GM19351 (cell line): ENCODE results near the gene DEFB132.
"Not testable (repeated sequence)": the region's sequence is repeated elsewhere in the genome, so short reads cannot be mapped to it uniquely, and the experiment has no call there.

Experiments used
- ATAC-seq: cut with Tn5 transposase; IDR thresholded peaks from one replicate; pipeline ENCODE4 v1.9.1; 2021; ENCODE audit warnings: mild to moderate bottlenecking, moderate library complexity; ENCODE audit not compliant: unreplicated experiment

Gene DEFB132

GRCh38 chr20:257419-257818 is at the start of gene DEFB132:
Gene DEFB132, plus strand, starts transcription at chr20:257724. Its CDS starts 55 bp downstream, at chr20:257779.
- ATAC-seq: no peak

- peak; percentile 86 for ATAC-seq
These were observed 48.5 kb upstream of the DEFB132 start for GRCh38 chr20:208942-209566.

- ATAC-seq: no peak
These were observed 46.6 kb upstream of the DEFB132 start for GRCh38 chr20:210809-211502.

GRCh38 chr20:214383-214782 is 43.1 kb upstream of the DEFB132 start:
- ATAC-seq: no peak

- no peak for ATAC-seq
These were observed 41.7 kb upstream of the DEFB132 start for GRCh38 chr20:215796-216195.

GRCh38 chr20:217266-217665 is 40.3 kb upstream of the DEFB132 start:
- no peak for ATAC-seq

- no peak for ATAC-seq
These were observed 38.0 kb upstream of the DEFB132 start for GRCh38 chr20:219290-220115.

GRCh38 chr20:221258-221830 is 36.2 kb upstream of the DEFB132 start:
- ATAC-seq: no peak

GRCh38 chr20:225879-226278 is 31.6 kb upstream of the DEFB132 start:
- not testable (repeated sequence) for ATAC-seq

- no peak for ATAC-seq
These were observed 30.6 kb upstream of the DEFB132 start, which contains the start of gene DEFB129 for GRCh38 chr20:226958-227357. Gene DEFB129, plus strand, starts transcription at chr20:227258. Its CDS starts 31 bp downstream, at chr20:227289.

- ATAC-seq: no peak
These were observed 30.0 kb upstream of the DEFB132 start for GRCh38 chr20:227439-228105.

- ATAC-seq: no peak
These were observed 21.6 kb upstream of the DEFB132 start for GRCh38 chr20:235891-236290.

- peak; percentile 71 for ATAC-seq
These were observed 20.0 kb upstream of the DEFB132 start for GRCh38 chr20:237489-237888.

- peak; percentile 75 for ATAC-seq
These were observed 19.6 kb upstream of the DEFB132 start for GRCh38 chr20:237929-238328.

GRCh38 chr20:242905-243304 is 14.6 kb upstream of the DEFB132 start:
- ATAC-seq: no peak

GRCh38 chr20:251354-251753 is 6.2 kb upstream of the DEFB132 start:
- no peak for ATAC-seq

GRCh38 chr20:252801-253200 is 4.7 kb upstream of the DEFB132 start:
- no peak for ATAC-seq

- ATAC-seq: not testable (repeated sequence)
These were observed 4.1 kb upstream of the DEFB132 start for GRCh38 chr20:253447-253846.

- peak; percentile 62 for ATAC-seq
These were observed 840 bp downstream of the DEFB132 start for GRCh38 chr20:258269-258858.

GRCh38 chr20:258963-259362 is 1.4 kb downstream of the DEFB132 start:
- ATAC-seq: no peak
